Skeletal muscle tissue (tissue), 4 donors: Measurements from ENCODE around the gene VPS33A. TPM values are rescaled to one million over a fixed set of nuclear protein-coding genes. Genes with fewer than 3 reads are reported as not detected.
"Not testable (repeated sequence)": the region's sequence is repeated elsewhere in the genome, so short reads cannot be mapped to it uniquely, and the experiment has no call there.

Experiments
- H3K27ac ChIP-seq: one replicate; pipeline ENCODE4 v1.7.0; 2013; ENCODE audit warnings: mild to moderate bottlenecking, low read depth, low read length, inconsistent platforms
- H3K27me3 ChIP-seq, 3 donors: one replicate each; pipeline ENCODE4 v1.7.0; 2013; ENCODE audit warnings: low read length in 3 of 3; ENCODE audit not compliant: control insufficient read depth in 3 of 3, insufficient read depth in 3 of 3
- H3K36me3 ChIP-seq, 3 donors: one replicate each; pipeline ENCODE4 v1.7.0; 2013; ENCODE audit warnings: low read length in 3 of 3; ENCODE audit not compliant: control insufficient read depth in 3 of 3, insufficient read depth in 3 of 3
- H3K4me1 ChIP-seq, 3 donors: one replicate each; pipeline ENCODE4 v1.7.0; 2013; ENCODE audit warnings: low read length in 3 of 3, mild to moderate bottlenecking in 3 of 3; ENCODE audit not compliant: control insufficient read depth in 3 of 3, insufficient read depth in 3 of 3
- H3K4me3 ChIP-seq, 3 donors: one replicate each; pipeline ENCODE4 v1.7.0; 2013; ENCODE audit warnings: low read length in 3 of 3
- H3K9ac ChIP-seq, 3 donors: one replicate each; pipeline ENCODE4 v1.7.0; 2013; ENCODE audit warnings: low read length in 3 of 3, mild to moderate bottlenecking in 3 of 3, moderate library complexity in 2 of 3, low read depth in 1 of 3
- H3K9me3 ChIP-seq, 3 donors: one replicate each; pipeline ENCODE4 v1.7.0; 2013; ENCODE audit warnings: low read length in 3 of 3; ENCODE audit not compliant: control insufficient read depth in 3 of 3
- total RNA-seq: library from RNA; depleted of rRNA; stranded (reverse); fragments of >200 nt; gene quantifications from one replicate; pipeline ENCODE4 v1.2.3, GENCODE V29; 2014
- donor health status: Osteomylitis.

The VPS33A gene
- total RNA-seq, 1 donor from 2014 or later = 16.2 TPM

GRCh38 chr12:122265476-122265875 is 818 bp downstream of the VPS33A start:
- Histone ChIP-seq H3K4me3 (peak overlapping the region; percentile 95 to 99 (median 97)), H3K9ac (peak overlapping the region; percentile 90 to 94 (median 92)), H3K9me3 (no peaks in the 10 kb centered on the region), H3K27me3 (no peaks in the 10 kb centered on the region), H3K27ac (peak overlapping the region; percentile 88), H3K4me1 (peaks cover 11 to 14% (median 14%) of the 10 kb centered on the region in 3 donors), H3K36me3 (peaks cover 6 to 23% (median 11%) of the 10 kb centered on the region in 3 donors)

- not testable (repeated sequence) for H3K27me3 ChIP-seq, H3K9me3 ChIP-seq, H3K27ac ChIP-seq, H3K9ac ChIP-seq, H3K4me1 ChIP-seq, H3K4me3 ChIP-seq
- H3K36me3 ChIP-seq = peaks cover 14 to 46% (median 40%) of the 10 kb centered on the region in 3 donors
Observed at GRCh38 chr12:122260735-122261134, 5.6 kb downstream of the VPS33A start.

- H3K9me3 ChIP-seq, H3K27me3 ChIP-seq, H3K9ac ChIP-seq, H3K27ac ChIP-seq, H3K4me1 ChIP-seq, H3K4me3 ChIP-seq: not testable (repeated sequence)
- peaks cover 14 to 47% (median 40%) of the 10 kb centered on the region in 3 donors for H3K36me3 ChIP-seq
Observed at GRCh38 chr12:122258939-122259338, 7.4 kb downstream of the VPS33A start.

GRCh38 chr12:122258462-122258861 is 7.8 kb downstream of the VPS33A start:
- not testable (repeated sequence) for H3K4me3 ChIP-seq, H3K27ac ChIP-seq, H3K4me1 ChIP-seq, H3K27me3 ChIP-seq, H3K9ac ChIP-seq, H3K9me3 ChIP-seq
- H3K36me3 ChIP-seq = peaks cover 14 to 45% (median 40%) of the 10 kb centered on the region in 3 donors

GRCh38 chr12:122250536-122250935 is 15.8 kb downstream of the VPS33A start:
- peaks cover 0 to 7% (median 4%) of the 10 kb centered on the region in 3 donors for H3K4me1 ChIP-seq
- H3K4me3 ChIP-seq = no peak overlapping the region
- H3K27me3 ChIP-seq = no peaks in the 10 kb centered on the region
- H3K9me3 ChIP-seq = no peaks in the 10 kb centered on the region
- H3K9ac ChIP-seq = no peak overlapping the region
- peaks cover 4 to 19% (median 16%) of the 10 kb centered on the region in 3 donors for H3K36me3 ChIP-seq
- H3K27ac ChIP-seq = no peak overlapping the region

GRCh38 chr12:122250047-122250446 is 16.2 kb downstream of the VPS33A start:
- Histone ChIP-seq H3K4me3 (no peak overlapping the region), H3K4me1 (peaks cover 0 to 7% (median 4%) of the 10 kb centered on the region in 3 donors), H3K9ac (peak overlapping the region in 1 of 3 donors; percentile 15), H3K27ac (no peak overlapping the region), H3K36me3 (peaks cover 4 to 19% (median 16%) of the 10 kb centered on the region in 3 donors), H3K27me3 (no peaks in the 10 kb centered on the region), H3K9me3 (no peaks in the 10 kb centered on the region)

GRCh38 chr12:122245553-122245952 is 20.7 kb downstream of the VPS33A start:
- Histone ChIP-seq H3K36me3 (peaks cover 13 to 37% (median 25%) of the 10 kb centered on the region in 3 donors), H3K9ac (no peak overlapping the region), H3K4me1 (peaks cover 0 to 7% (median 4%) of the 10 kb centered on the region in 3 donors), H3K9me3 (no peaks in the 10 kb centered on the region), H3K27me3 (no peaks in the 10 kb centered on the region), H3K27ac (no peak overlapping the region), H3K4me3 (no peak overlapping the region)

- no peak overlapping the region for H3K27ac ChIP-seq
- H3K27me3 ChIP-seq = no peaks in the 10 kb centered on the region
- no peak overlapping the region for H3K4me3 ChIP-seq
- no peak overlapping the region for H3K9ac ChIP-seq
- peaks cover 13 to 31% (median 21%) of the 10 kb centered on the region in 3 donors for H3K36me3 ChIP-seq
- peaks cover 0 to under 1% (median 0%) of the 10 kb centered on the region in 3 donors for H3K4me1 ChIP-seq
- no peaks in the 10 kb centered on the region for H3K9me3 ChIP-seq
Observed at GRCh38 chr12:122244565-122245371, 21.5 kb downstream of the VPS33A start.

- Histone ChIP-seq H3K36me3 (peaks cover 13 to 25% (median 18%) of the 10 kb centered on the region in 3 donors), H3K9me3 (no peaks in the 10 kb centered on the region), H3K4me3 (no peak overlapping the region), H3K27me3 (no peaks in the 10 kb centered on the region), H3K9ac (no peak overlapping the region), H3K27ac (no peak overlapping the region), H3K4me1 (no peaks in the 10 kb centered on the region)
Observed at GRCh38 chr12:122243965-122244364, 22.3 kb downstream of the VPS33A start.

GRCh38 chr12:122238861-122239260 is 27.4 kb downstream of the VPS33A start:
- Histone ChIP-seq H3K36me3 (peaks cover 20 to 35% (median 25%) of the 10 kb centered on the region in 3 donors), H3K4me1 (no peaks in the 10 kb centered on the region), H3K9me3 (no peaks in the 10 kb centered on the region), H3K27me3 (no peaks in the 10 kb centered on the region), H3K27ac (no peak overlapping the region), H3K4me3 (no peak overlapping the region), H3K9ac (no peak overlapping the region)
